Esophagus muscularis mucosa (tissue), 4 donors: ENCODE measurements around the gene CAPZA1. TPM values are rescaled to one million over a fixed set of nuclear protein-coding genes. Genes with fewer than 3 reads are reported as not detected.
A peak's percentile ranks its signal among the peaks of the same experiment; 100 is the strongest.

Source experiments
- DNase-seq: peaks from one replicate; pipeline ENCODE4 v3.0.0-alpha.2; 2017; ENCODE audit errors: extremely low spot score
- H3K27ac ChIP-seq, 4 donors: fragments of 200-600 bp; sonication (generic); replicated peaks in 1 of 4; 1 replicate in 3 of 4; 2 replicates in 1 of 4; pipeline ENCODE4 v1.5.1; 2016 to 2019; ENCODE audit warnings: mild to moderate bottlenecking in 1 of 4
- H3K27me3 ChIP-seq, 4 donors: fragments of 200-600 bp; sonication (generic); one replicate each; pipeline versions ENCODE4 v1.5.1 to v1.6.0; 2016 to 2019
- H3K36me3 ChIP-seq, 4 donors: fragments of 200-600 bp; sonication (generic); one replicate each; pipeline ENCODE4 v1.5.1; 2016 to 2019
- H3K4me1 ChIP-seq, 4 donors: fragments of 200-600 bp; sonication (generic); one replicate each; pipeline ENCODE4 v1.5.1; 2016 to 2019
- H3K4me3 ChIP-seq, 4 donors: fragments of 200-600 bp; sonication (generic); 1 replicate in 2 of 4; 2 replicates in 2 of 4; pipeline ENCODE4 v1.5.1; 2016 to 2019; ENCODE audit warnings: mild to moderate bottlenecking in 4 of 4, moderate library complexity in 1 of 4
- H3K9me3 ChIP-seq, 4 donors: fragments of 200-600 bp; sonication (generic); 1 replicate in 3 of 4; 2 replicates in 1 of 4; pipeline ENCODE4 v1.5.1; 2016 to 2019
- CTCF ChIP-seq, 3 experiments: fragments of 200-600 bp in 2 of 3; fragments of 450-650 bp in 1 of 3; sonication (generic) in 2 of 3; IDR thresholded peaks; one replicate each; pipeline ENCODE4 v1.5.1; 2017 to 2019; ENCODE audit warnings: antibody characterized with exemption in 3 of 3, mild to moderate bottlenecking in 2 of 3, moderate library complexity in 1 of 3
- EP300 ChIP-seq: sonication (generic); formaldehyde crosslinking; IDR thresholded peaks from one replicate; pipeline ENCODE4 v1.6.1; 2017; ENCODE audit warnings: antibody characterized with exemption
- POLR2A ChIP-seq: fragments of 450-650 bp; IDR thresholded peaks from one replicate; pipeline ENCODE4 v1.6.1; 2017; ENCODE audit warnings: antibody characterized with exemption, moderate library complexity, mild to moderate bottlenecking, low read depth
- POLR2AphosphoS5 ChIP-seq, 2 donors: sonication (generic); formaldehyde crosslinking; IDR thresholded peaks; one replicate each; pipeline ENCODE4 v1.6.1; 2017; ENCODE audit warnings: antibody characterized with exemption in 2 of 2
- WGBS: methylation state at CpG from one replicate; pipeline ENCODE4 v1.1.5; 2018; 5-methylcytosine and 5-hydroxymethylcytosine counted together
- intact Hi-C: fragments of 100-400 bp; cut with DNase I; formaldehyde crosslinking; loops from one replicate; pipeline ENCODE4 v1.15.1; 2023
- total RNA-seq, 4 donors: library from RNA; depleted of rRNA; stranded (reverse); fragments of >200 nt; gene quantifications; one replicate each; pipeline versions ENCODE4 v1.1.0 to v1.2.1, GENCODE V29; 2016

Gene CAPZA1
- total RNA-seq, 4 donors from 2014 or later = 61.9 to 77.5 (median 69.1) TPM

DNA sequence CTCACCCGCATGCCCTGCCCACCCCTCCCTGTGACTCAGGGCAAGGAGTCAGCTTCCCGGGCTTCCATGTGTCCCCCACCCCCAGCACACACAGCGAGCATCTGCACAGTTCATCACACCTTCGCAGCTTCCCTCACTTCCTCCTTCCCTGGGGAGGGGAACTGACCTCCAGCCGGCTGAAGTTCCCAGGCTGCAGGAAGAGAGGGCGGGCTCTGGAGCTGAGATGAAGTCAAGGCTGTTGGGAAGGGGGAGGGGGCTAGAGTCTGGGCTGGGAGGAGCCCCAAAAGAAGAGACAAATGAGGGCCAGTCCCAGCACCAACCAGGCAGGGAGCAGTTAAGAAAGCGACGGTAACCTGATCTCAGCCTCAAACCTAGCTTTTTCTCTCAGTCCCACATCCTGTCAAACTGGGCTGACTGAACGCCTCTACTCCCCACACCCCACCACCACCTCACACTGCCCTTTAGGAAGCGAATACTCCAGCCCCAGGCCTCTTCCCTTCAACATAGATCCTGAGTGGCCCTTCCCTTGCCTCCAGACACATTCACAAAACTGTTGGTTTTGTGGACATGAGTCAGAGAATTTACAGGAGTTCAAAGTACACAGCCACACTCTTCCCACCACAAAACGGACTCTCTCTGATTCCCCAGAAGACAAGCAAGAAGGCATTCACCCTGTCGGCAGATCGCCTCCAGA is 85.4 kb downstream of the CAPZA1 start:
- WGBS = 2% methylated on average over 13 of the region's 13 CpGs
- intact Hi-C loops = loop anchor here (5.0 to 10.0 kb wide), 3 partner anchors 33 to 313 kb away; partner anchors contain the start of gene MOV10
- Histone ChIP-seq H3K27me3 (no peaks in the 10 kb centered on the region), H3K4me1 (peaks cover 63 to 69% (median 67%) of the 10 kb centered on the region in 4 donors), H3K36me3 (peaks cover 0 to 37% (median 22%) of the 10 kb centered on the region in 4 donors), H3K4me3 (peak overlapping the region; percentile 86 to 100 (median 94)), H3K27ac (peak overlapping the region; percentile 97 to 100 (median 98)), H3K9me3 (no peaks in the 10 kb centered on the region)
- TF ChIP-seq CTCF (IDR thresholded peaks at IDR 0.05) (no peak), POLR2A (peak; percentile 61), POLR2AphosphoS5 (IDR thresholded peaks at IDR 0.05) (peak; percentile 85 to 90), EP300 (no peak)
- DNase-seq = peak; percentile 97

- DNase-seq = no peak
- peaks cover 0 to 30% (median 18%) of the 10 kb centered on the region in 4 donors for H3K36me3 ChIP-seq
- TF ChIP-seq POLR2AphosphoS5 (IDR thresholded peaks at IDR 0.05) (peak; percentile 88 to 95), CTCF (IDR thresholded peaks at IDR 0.05) (no peak), POLR2A (peak; percentile 78)
- no peaks in the 10 kb centered on the region for H3K27me3 ChIP-seq
- intact Hi-C loops = loop anchor here (2.0 to 10.0 kb wide), 4 partner anchors 34 to 314 kb away; partner anchors contain the start of genes CAPZA1, MOV10 and ST7L
- no peaks in the 10 kb centered on the region for H3K9me3 ChIP-seq
- 2% methylated on average over 5 of the region's 61 CpGs for WGBS
- H3K4me1 ChIP-seq = peaks cover 47 to 54% (median 51%) of the 10 kb centered on the region in 4 donors
- H3K4me3 ChIP-seq = peak within 1 kb of the TSS; percentile 86 to 100 (median 94)
- peak within 1 kb of the TSS; percentile 97 to 100 (median 98) for H3K27ac ChIP-seq
These were observed 87.0 kb downstream of the CAPZA1 start, which contains the start of gene RHOC for GRCh38 chr1:112706505-112707220. Gene RHOC, minus strand, starts transcription at chr1:112707127. Its CDS starts 3,328 bp downstream, at chr1:112703799.

- DNase-seq = peak; percentile 97
- H3K27ac ChIP-seq = peak overlapping the region; percentile 97 to 100 (median 98)
- WGBS = 21% methylated on average over 11 of the region's 42 CpGs
- H3K36me3 ChIP-seq = peaks cover 0 to 23% (median 13%) of the 10 kb centered on the region in 4 donors
- peaks cover 39 to 46% (median 43%) of the 10 kb centered on the region in 4 donors for H3K4me1 ChIP-seq
- H3K9me3 ChIP-seq = no peaks in the 10 kb centered on the region
- intact Hi-C loops = loop anchor here (2.0 to 10.0 kb wide), 4 partner anchors 35 to 315 kb away; partner anchors contain the start of genes CAPZA1, MOV10 and ST7L
- H3K4me3 ChIP-seq = peak overlapping the region; percentile 86 to 100 (median 94)
- TF ChIP-seq POLR2A = no peak
- peak; percentile 93 to 99 (median 94) for TF ChIP-seq CTCF (IDR thresholded peaks at IDR 0.05)
- TF ChIP-seq POLR2AphosphoS5 (IDR thresholded peaks at IDR 0.05) = no peak
- no peaks in the 10 kb centered on the region for H3K27me3 ChIP-seq
These were observed 87.8 kb downstream of the CAPZA1 start for GRCh38 chr1:112707221-112708001.

DNA sequence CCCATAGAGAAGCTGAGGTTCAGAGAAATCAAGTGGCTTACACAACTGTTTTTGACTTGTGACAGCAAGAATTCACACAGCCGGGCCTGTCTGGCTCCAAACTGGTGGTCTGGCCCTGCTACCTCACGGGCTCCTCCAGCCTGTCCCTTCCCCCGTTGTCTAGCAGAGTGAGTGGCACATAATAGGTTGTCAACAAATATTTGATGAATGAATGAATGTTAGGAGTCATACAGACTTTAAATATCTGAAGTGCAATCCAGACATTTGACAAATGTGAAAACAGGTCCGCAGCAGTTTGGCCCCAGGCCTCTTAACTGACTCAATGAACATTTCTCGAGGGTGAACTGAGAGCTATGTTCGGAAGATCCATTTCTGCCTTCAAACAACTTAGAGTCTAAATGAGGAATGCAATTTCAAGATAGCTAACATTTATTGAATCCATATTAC is 88.4 kb downstream of the CAPZA1 start:
- H3K4me3 ChIP-seq = no peak overlapping the region
- 56% methylated on average over 5 of the region's 6 CpGs for WGBS
- H3K27ac ChIP-seq = peak overlapping the region; percentile 97 to 100 (median 98)
- H3K9me3 ChIP-seq = no peaks in the 10 kb centered on the region
- H3K4me1 ChIP-seq = peaks cover 33 to 40% (median 37%) of the 10 kb centered on the region in 4 donors
- intact Hi-C loops = loop anchor here (5.0 to 10.0 kb wide), 3 partner anchors 36 to 316 kb away; partner anchors contain the start of gene MOV10
- DNase-seq = no peak
- H3K27me3 ChIP-seq = no peaks in the 10 kb centered on the region
- H3K36me3 ChIP-seq = peaks cover 0 to 16% (median 7%) of the 10 kb centered on the region in 4 donors
- TF ChIP-seq EP300 (no peak), POLR2A (no peak), CTCF (IDR thresholded peaks at IDR 0.05) (no peak), POLR2AphosphoS5 (IDR thresholded peaks at IDR 0.05) (no peak)
